Measurements from ENCODE around the gene PRELID1. TPM values are rescaled to one million over a fixed set of nuclear protein-coding genes. Genes with fewer than 3 reads are reported as not detected.

Gene PRELID1
- total and polyA plus RNA-seq, 7 donors = 59.3 to 330 (median 64.9) TPM

DNA sequence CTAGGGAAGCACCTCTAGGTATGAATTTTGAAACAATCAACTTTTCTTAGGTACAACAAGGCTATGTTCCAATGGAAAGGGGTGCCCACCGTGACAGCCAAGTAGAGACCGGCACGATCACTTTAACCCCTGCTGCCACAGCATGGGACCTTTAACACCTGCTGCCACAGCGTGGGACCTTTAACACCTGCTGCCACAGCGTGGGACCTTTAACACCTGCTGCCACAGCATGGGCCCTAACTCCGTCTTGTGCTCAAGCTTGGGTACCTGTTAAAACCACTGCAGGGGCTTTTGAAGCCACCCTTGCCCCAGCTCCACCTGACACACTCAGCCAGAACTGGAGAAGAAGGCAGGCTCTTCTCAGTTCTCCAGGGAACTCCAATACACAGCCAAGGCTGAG, 26.3 kb downstream of the PRELID1 start:
- Histone ChIP-seq H3K27me3 (no peaks in the 10 kb centered on the region), H3K4me1 (no peaks in the 10 kb centered on the region), H3K36me3 (peaks cover 18 to 62% (median 36%) of the 10 kb centered on the region in 4 donors), H3K4me3 (no peak overlapping the region), H3K9me3 (no peaks in the 10 kb centered on the region), H3K27ac (no peak overlapping the region)
- no peak for TF ChIP-seq POLR2A (IDR thresholded peaks at IDR 0.05)
- TF ChIP-seq POLR2AphosphoS5 (IDR thresholded peaks at IDR 0.05) = no peak
- 86 to 91% methylated on average over 6 of the region's 6 CpGs for WGBS, 2 donors
- intact Hi-C loops (cut with DNase I) = no loop called here
- DNase-seq = no peak

DNA sequence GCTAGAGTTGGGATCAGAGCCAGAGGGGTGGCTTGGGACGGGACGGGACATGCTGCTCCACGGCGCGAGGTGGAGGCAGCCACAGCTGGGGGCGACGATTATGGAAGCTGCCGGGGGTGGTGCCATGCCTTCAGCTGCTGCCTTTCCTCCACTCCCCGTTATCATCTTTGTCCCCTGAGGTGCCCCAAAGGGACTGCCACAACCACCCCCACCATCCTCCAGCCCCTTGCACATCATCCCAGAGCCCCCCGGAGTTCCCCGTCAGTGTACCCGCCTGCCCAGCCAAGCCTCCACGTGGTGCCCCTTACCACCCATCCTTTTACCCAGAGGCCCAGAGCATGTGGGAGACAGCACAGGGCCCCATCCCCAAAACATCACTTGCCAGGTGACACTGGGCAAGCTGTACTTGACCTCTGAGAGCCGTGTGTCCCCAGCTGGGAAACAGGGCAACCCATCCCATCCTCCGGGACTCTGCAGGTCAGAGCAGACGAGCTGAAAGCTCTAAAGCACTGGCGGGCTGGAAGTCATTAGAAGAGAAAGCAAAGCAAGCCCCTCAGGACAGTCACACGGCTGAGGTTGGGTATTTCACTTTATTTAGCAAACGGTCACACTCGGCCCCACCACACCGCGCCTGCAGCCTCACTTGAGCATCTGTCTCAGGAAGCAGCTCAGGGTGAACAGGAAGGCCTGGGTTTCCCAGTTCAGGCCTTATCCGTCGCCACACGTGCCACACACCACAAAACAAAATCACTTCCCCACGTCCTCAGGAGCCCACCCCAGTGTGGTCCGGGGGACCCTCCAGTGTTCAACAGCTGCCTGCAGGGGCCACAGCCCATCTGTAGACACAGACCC, 27.6 kb downstream of the PRELID1 start:
- Histone ChIP-seq H3K27ac (no peak overlapping the region), H3K4me3 (no peak overlapping the region), H3K4me1 (no peaks in the 10 kb centered on the region), H3K9me3 (no peaks in the 10 kb centered on the region), H3K27me3 (no peaks in the 10 kb centered on the region), H3K36me3 (peaks cover 19 to 75% (median 48%) of the 10 kb centered on the region in 4 donors)
- TF ChIP-seq, protein P1, sequence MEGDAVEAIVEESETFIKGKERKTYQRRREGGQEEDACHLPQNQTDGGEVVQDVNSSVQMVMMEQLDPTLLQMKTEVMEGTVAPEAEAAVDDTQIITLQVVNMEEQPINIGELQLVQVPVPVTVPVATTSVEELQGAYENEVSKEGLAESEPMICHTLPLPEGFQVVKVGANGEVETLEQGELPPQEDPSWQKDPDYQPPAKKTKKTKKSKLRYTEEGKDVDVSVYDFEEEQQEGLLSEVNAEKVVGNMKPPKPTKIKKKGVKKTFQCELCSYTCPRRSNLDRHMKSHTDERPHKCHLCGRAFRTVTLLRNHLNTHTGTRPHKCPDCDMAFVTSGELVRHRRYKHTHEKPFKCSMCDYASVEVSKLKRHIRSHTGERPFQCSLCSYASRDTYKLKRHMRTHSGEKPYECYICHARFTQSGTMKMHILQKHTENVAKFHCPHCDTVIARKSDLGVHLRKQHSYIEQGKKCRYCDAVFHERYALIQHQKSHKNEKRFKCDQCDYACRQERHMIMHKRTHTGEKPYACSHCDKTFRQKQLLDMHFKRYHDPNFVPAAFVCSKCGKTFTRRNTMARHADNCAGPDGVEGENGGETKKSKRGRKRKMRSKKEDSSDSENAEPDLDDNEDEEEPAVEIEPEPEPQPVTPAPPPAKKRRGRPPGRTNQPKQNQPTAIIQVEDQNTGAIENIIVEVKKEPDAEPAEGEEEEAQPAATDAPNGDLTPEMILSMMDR (IDR thresholded peaks at IDR 0.05) = no peak
- TF ChIP-seq EP300 (IDR thresholded peaks at IDR 0.05) (no peak), POLR2AphosphoS5 (IDR thresholded peaks at IDR 0.05) (no peak), POLR2A (IDR thresholded peaks at IDR 0.05) (no peak)
- WGBS, 2 donors = 69 to 88% methylated on average over 27 of the region's 27 CpGs
- intact Hi-C loops (cut with DNase I) = no loop called here
- DNase-seq = no peak

DNA sequence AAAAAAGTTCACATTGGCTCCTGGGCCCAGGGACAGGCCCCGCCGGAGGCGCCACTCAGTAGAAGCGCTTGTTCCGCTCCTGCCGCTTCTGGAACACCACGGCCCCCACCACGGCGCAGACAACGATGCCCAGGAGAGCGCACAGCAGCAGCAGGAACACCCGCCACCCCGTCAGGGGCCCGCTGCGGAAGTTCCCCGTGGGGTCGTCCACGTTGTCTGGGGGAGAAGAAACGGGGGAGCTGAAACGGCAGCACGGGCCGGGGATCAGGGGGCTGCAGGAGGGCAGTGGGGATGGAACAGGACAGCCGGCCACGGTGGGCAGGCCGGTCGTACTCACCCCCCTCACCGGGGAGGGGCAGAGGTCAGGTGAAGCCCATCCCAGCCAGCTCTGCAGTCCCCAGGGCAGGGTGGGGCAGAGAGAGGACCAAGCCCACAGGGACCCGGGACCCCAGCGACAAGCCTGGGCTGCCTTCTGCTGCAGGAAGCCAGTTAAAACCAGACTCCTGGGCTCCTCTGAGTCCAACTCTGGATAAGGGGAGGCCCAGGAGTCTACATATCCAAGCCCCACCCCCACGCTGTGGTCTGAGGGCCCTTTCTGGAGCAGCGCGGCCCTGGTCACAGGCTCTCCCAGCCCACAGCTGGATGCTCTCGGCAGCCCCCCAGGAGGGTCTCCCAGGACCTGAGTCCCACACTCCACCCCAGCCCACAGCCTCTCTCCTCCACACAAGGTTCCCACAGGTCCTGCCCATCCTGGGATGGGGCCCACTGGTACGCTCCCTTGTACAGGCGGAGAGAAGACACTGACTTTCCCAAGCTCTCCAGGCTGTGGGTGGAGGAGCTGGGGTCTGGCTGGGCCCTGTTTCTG, 28.7 kb downstream of the PRELID1 start:
- TF ChIP-seq POLR2AphosphoS5 (IDR thresholded peaks at IDR 0.05) (no peak), EP300 (IDR thresholded peaks at IDR 0.05) (no peak), POLR2A (IDR thresholded peaks at IDR 0.05) (no peak)
- TF ChIP-seq, protein P1 (IDR thresholded peaks at IDR 0.05) = no peak
- Histone ChIP-seq H3K27me3 (no peaks in the 10 kb centered on the region), H3K9me3 (no peaks in the 10 kb centered on the region), H3K4me3 (no peak overlapping the region), H3K4me1 (no peaks in the 10 kb centered on the region), H3K27ac (no peak overlapping the region), H3K36me3 (peaks cover 29 to 86% (median 58%) of the 10 kb centered on the region in 4 donors)
- WGBS, 2 donors = 71 to 91% methylated on average over 35 of the region's 35 CpGs
- no peak for DNase-seq
- intact Hi-C loops (cut with DNase I) = no loop called here

DNA sequence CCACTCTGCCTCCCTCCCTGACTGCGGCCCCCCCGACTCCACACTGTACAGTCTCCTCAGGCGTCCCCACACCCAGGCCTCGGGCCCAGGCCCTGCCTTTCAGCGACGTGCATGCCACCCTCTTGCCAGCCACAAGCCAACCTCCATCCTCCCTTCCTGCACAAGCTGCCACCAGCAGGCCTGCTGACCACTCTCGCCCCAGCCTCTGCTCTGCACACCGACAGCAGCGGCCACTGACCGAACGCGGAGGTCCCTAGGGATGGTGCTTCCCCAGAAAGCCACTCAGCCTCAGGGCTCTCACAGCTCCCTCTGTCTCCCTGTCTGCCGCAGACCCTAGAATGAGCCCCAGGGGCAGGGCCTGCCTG, 29.3 kb downstream of the PRELID1 start:
- WGBS, 2 donors = 83 to 94% methylated on average over 13 of the region's 13 CpGs
- Histone ChIP-seq H3K4me3 (no peak overlapping the region), H3K27ac (no peak overlapping the region), H3K4me1 (no peaks in the 10 kb centered on the region), H3K9me3 (no peaks in the 10 kb centered on the region), H3K27me3 (no peaks in the 10 kb centered on the region), H3K36me3 (peaks cover 34 to 92% (median 65%) of the 10 kb centered on the region in 4 donors)
- no peak for TF ChIP-seq POLR2A (IDR thresholded peaks at IDR 0.05)
- TF ChIP-seq EP300 (IDR thresholded peaks at IDR 0.05) = no peak
- TF ChIP-seq, protein P1 (IDR thresholded peaks at IDR 0.05) = no peak
- no peak for TF ChIP-seq POLR2AphosphoS5 (IDR thresholded peaks at IDR 0.05)
- intact Hi-C loops (cut with DNase I) = no loop called here
- DNase-seq = no peak

Data from sigmoid colon (tissue), 7 donors.